Calu3 (cell line): ENCODE measurements around the gene AKAP3. TPM values are rescaled to one million over a fixed set of nuclear protein-coding genes. Genes with fewer than 3 reads are reported as not detected.

Source experiments
- BruUV-seq: library from RNA; stranded (reverse); fragments of 400-500 nt; replicated peaks from 2 replicates; lab custom pipeline; 2021; lab: Mats Ljungman, UMichigan
- CTCF ChIA-PET: fragments of 300-600 bp; sonication (Branson Sonifier 250); formaldehyde crosslinking; loops from one replicate; lab custom pipeline; 2022; ENCODE audit warnings: antibody characterized with exemption; lab: Charles Lee
- DNase-seq: peaks from one replicate; pipeline ENCODE4 v3.0.0; 2022
- H3K27ac Mint-ChIP-seq: one replicate; pipeline ENCODE4 v1.8.0; 2022; ENCODE audit warnings: mixed read lengths; ENCODE audit not compliant: unreplicated experiment
- H3K27me3 Mint-ChIP-seq: one replicate; pipeline ENCODE4 v1.8.0; 2022; ENCODE audit warnings: mixed read lengths; ENCODE audit not compliant: unreplicated experiment
- H3K36me3 Mint-ChIP-seq: one replicate; pipeline ENCODE4 v1.8.0; 2022; ENCODE audit warnings: mild to moderate bottlenecking, moderate library complexity, mixed read lengths; ENCODE audit not compliant: insufficient read depth, unreplicated experiment
- H3K4me1 Mint-ChIP-seq: one replicate; pipeline ENCODE4 v1.8.0; 2022; ENCODE audit warnings: mild to moderate bottlenecking, low read depth, mixed read lengths; ENCODE audit not compliant: unreplicated experiment
- H3K4me3 Mint-ChIP-seq: one replicate; pipeline ENCODE4 v1.8.0; 2022; ENCODE audit warnings: mild to moderate bottlenecking, low read depth, moderate library complexity, mixed read lengths; ENCODE audit not compliant: unreplicated experiment
- H3K9me3 Mint-ChIP-seq: one replicate; pipeline ENCODE4 v1.8.0; 2022; ENCODE audit warnings: low read depth, mixed read lengths; ENCODE audit not compliant: unreplicated experiment
- CTCF ChIP-seq: fragments of 200-600 bp; IDR thresholded peaks from one replicate; pipeline ENCODE4 v1.8.0; 2022; ENCODE audit warnings: antibody characterized with exemption; ENCODE audit not compliant: unreplicated experiment
- intact Hi-C: fragments of 100-400 bp; cut with micrococcal nuclease; formaldehyde crosslinking; loops from one replicate; pipeline ENCODE4 v1.10.0; 2022; ENCODE audit not compliant: unreplicated experiment
- total RNA-seq: library from RNA; stranded (reverse); gene quantifications from 2 replicates; pipeline ENCODE4 v1.2.3, GENCODE V29; 2022

The AKAP3 gene
- total RNA-seq, 1 experiment from 2014 or later = 1.5 TPM

- DNase-seq = no peak
- Mint-ChIP-seq H3K4me3 (no peak overlapping the region), H3K4me1 (no peaks in the 10 kb centered on the region), H3K36me3 (no peaks in the 10 kb centered on the region), H3K27me3 (peaks cover 38% of the 10 kb centered on the region), H3K27ac (no peak overlapping the region), H3K9me3 (no peaks in the 10 kb centered on the region)
- BruUV-seq = no TSS peak
- intact Hi-C loops = no loop called here
- no peak for TF ChIP-seq CTCF
- CTCF ChIA-PET = interaction anchor here (1.6 kb wide), 1 partner anchor 178 kb away, joined by 5 read pairs; no protein-coding TSS in a partner anchor
Observed at GRCh38 chr12:4580281-4580688, 68.6 kb downstream of the AKAP3 start.

- H3K36me3 Mint-ChIP-seq = no peaks in the 10 kb centered on the region
- CTCF ChIA-PET = interaction anchor here (1.6 kb wide), 1 partner anchor 179 kb away, joined by 5 read pairs; no protein-coding TSS in a partner anchor
- TF ChIP-seq CTCF = no peak
- no peak overlapping the region for H3K4me3 Mint-ChIP-seq
- H3K27me3 Mint-ChIP-seq = peaks cover 36% of the 10 kb centered on the region
- intact Hi-C loops = loop anchor here (1.0 kb wide), 1 partner anchor 179 kb away; no protein-coding TSS in a partner anchor
- H3K4me1 Mint-ChIP-seq = no peaks in the 10 kb centered on the region
- peak; percentile 4 for DNase-seq
- no peak overlapping the region for H3K27ac Mint-ChIP-seq
- no peaks in the 10 kb centered on the region for H3K9me3 Mint-ChIP-seq
- no TSS peak for BruUV-seq
Observed at GRCh38 chr12:4579305-4580102, 69.3 kb downstream of the AKAP3 start.

GRCh38 chr12:4572680-4573079, 76.2 kb downstream of the AKAP3 start:
- CTCF ChIA-PET = no interaction called here
- Mint-ChIP-seq H3K27ac (no peak overlapping the region), H3K4me3 (no peak overlapping the region), H3K4me1 (no peaks in the 10 kb centered on the region), H3K36me3 (no peaks in the 10 kb centered on the region), H3K27me3 (no peaks in the 10 kb centered on the region), H3K9me3 (no peaks in the 10 kb centered on the region)
- DNase-seq = no peak
- TF ChIP-seq CTCF = no peak
- no TSS peak for BruUV-seq
- intact Hi-C loops = no loop called here

- CTCF ChIA-PET = no interaction called here
- H3K9me3 Mint-ChIP-seq = no peaks in the 10 kb centered on the region
- H3K27ac Mint-ChIP-seq = no peak overlapping the region
- no peak for DNase-seq
- no peaks in the 10 kb centered on the region for H3K4me1 Mint-ChIP-seq
- no peak overlapping the region for H3K4me3 Mint-ChIP-seq
- no TSS peak for BruUV-seq
- intact Hi-C loops = no loop called here
- H3K36me3 Mint-ChIP-seq = no peaks in the 10 kb centered on the region
- H3K27me3 Mint-ChIP-seq = no peaks in the 10 kb centered on the region
- no peak for TF ChIP-seq CTCF
Observed at GRCh38 chr12:4569261-4569660, 79.6 kb downstream of the AKAP3 start.
